Transverse colon (tissue), 4 donors: Measurements from ENCODE around the gene TRIM46.

Experiments used
- EP300 ChIP-seq: sonication (generic); formaldehyde crosslinking; IDR thresholded peaks from one replicate; pipeline ENCODE4 v1.6.1; 2017; ENCODE audit warnings: antibody characterized with exemption, low read depth
- POLR2A ChIP-seq: fragments of 450-650 bp; IDR thresholded peaks from one replicate; pipeline ENCODE4 v1.6.1; 2016; ENCODE audit warnings: antibody characterized with exemption, mild to moderate bottlenecking, moderate library complexity
- POLR2AphosphoS5 ChIP-seq, 3 donors: sonication (generic); formaldehyde crosslinking; IDR thresholded peaks; one replicate each; pipeline ENCODE4 v1.6.1; 2016; ENCODE audit warnings: antibody characterized with exemption in 3 of 3
- TF ChIP-seq, protein P1 (sequence below), 5 experiments: fragments of 200-600 bp in 3 of 5; fragments of 450-650 bp in 2 of 5; sonication (generic) in 3 of 5; IDR thresholded peaks; 1 replicate in 2 of 5; 2 replicates in 3 of 5; pipeline ENCODE4 v1.5.1; 2016 to 2017; ENCODE audit warnings: antibody characterized with exemption in 5 of 5, inconsistent platforms in 3 of 5, mild to moderate bottlenecking in 2 of 5, moderate library complexity in 1 of 5

DNA sequence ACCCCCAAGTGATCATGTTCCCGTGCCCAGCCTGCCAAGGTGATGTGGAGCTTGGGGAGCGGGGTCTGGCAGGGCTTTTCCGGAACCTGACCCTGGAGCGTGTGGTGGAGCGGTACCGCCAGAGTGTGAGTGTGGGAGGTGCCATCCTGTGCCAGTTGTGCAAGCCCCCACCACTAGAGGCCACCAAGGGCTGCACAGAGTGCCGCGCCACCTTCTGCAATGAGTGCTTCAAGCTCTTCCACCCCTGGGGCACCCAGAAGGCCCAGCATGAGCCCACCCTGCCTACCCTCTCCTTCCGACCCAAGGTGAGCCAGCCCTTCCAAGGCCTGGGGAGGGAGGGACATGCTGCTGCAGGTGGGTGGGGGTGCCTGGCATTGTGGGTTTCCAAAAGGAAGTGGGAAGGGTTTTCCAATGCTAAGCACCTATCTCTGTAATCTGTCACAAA is 2.3 kb downstream of the TRIM46 start:
- TF ChIP-seq POLR2AphosphoS5 (IDR thresholded peaks at IDR 0.05) (no peak), EP300 (no peak), POLR2A (no peak)
- TF ChIP-seq, protein P1, sequence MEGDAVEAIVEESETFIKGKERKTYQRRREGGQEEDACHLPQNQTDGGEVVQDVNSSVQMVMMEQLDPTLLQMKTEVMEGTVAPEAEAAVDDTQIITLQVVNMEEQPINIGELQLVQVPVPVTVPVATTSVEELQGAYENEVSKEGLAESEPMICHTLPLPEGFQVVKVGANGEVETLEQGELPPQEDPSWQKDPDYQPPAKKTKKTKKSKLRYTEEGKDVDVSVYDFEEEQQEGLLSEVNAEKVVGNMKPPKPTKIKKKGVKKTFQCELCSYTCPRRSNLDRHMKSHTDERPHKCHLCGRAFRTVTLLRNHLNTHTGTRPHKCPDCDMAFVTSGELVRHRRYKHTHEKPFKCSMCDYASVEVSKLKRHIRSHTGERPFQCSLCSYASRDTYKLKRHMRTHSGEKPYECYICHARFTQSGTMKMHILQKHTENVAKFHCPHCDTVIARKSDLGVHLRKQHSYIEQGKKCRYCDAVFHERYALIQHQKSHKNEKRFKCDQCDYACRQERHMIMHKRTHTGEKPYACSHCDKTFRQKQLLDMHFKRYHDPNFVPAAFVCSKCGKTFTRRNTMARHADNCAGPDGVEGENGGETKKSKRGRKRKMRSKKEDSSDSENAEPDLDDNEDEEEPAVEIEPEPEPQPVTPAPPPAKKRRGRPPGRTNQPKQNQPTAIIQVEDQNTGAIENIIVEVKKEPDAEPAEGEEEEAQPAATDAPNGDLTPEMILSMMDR (IDR thresholded peaks at IDR 0.05): no peak
